Measurements from ENCODE around the gene PSMA1.

DNA sequence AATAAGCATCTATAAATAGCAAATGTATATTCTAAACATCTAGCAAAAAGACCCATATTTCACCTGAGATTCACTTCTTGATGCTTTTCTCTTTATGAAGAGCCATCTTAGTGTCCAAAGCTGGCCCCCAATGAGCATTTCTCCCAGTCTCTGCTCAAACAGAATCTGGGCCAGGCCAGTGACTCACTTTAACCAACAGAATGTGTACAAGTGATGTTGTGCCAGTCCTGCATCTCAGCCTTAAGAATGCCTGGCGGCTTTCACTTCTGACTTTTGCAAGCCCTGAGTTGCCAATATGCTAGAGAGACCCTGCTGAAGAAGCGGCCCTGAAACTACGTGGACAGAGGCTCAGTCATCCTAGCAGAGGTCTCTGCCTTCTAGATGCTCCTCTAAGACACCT, 13.7 kb downstream of the PSMA1 start:
- TF ChIP-seq, protein P1, sequence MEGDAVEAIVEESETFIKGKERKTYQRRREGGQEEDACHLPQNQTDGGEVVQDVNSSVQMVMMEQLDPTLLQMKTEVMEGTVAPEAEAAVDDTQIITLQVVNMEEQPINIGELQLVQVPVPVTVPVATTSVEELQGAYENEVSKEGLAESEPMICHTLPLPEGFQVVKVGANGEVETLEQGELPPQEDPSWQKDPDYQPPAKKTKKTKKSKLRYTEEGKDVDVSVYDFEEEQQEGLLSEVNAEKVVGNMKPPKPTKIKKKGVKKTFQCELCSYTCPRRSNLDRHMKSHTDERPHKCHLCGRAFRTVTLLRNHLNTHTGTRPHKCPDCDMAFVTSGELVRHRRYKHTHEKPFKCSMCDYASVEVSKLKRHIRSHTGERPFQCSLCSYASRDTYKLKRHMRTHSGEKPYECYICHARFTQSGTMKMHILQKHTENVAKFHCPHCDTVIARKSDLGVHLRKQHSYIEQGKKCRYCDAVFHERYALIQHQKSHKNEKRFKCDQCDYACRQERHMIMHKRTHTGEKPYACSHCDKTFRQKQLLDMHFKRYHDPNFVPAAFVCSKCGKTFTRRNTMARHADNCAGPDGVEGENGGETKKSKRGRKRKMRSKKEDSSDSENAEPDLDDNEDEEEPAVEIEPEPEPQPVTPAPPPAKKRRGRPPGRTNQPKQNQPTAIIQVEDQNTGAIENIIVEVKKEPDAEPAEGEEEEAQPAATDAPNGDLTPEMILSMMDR (IDR thresholded peaks at IDR 0.05) = no peak
- TF ChIP-seq POLR2A (IDR thresholded peaks at IDR 0.05) = no peak
